ENCODE measurements around the gene ITM2C. TPM values are rescaled to one million over a fixed set of nuclear protein-coding genes. Genes with fewer than 3 reads are reported as not detected.

The ITM2C gene
- total RNA-seq, 4 donors from 2014 or later, result 14.0 to 22.2 (median 19.9) TPM

DNA sequence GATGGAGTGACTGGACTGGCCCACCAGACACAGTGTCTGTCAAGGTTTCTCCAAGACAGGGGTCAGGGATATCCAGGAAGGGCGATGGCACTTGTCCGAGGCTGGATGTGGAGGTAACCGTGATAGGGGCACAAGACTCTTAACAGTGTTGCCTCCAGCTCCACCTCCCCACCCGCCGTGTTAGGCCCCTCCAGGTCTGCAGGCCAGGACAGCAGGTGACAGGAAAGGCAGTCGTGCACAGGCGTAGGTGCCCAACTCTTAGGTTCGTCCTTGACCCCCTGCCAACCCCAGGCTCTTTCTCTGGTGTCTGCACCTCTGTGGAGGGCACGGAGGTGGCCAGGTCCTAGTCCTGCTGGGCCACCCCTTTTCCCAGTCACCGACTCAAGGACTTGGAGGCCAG, 10.1 kb downstream of the ITM2C start:
- TF ChIP-seq, protein P1, sequence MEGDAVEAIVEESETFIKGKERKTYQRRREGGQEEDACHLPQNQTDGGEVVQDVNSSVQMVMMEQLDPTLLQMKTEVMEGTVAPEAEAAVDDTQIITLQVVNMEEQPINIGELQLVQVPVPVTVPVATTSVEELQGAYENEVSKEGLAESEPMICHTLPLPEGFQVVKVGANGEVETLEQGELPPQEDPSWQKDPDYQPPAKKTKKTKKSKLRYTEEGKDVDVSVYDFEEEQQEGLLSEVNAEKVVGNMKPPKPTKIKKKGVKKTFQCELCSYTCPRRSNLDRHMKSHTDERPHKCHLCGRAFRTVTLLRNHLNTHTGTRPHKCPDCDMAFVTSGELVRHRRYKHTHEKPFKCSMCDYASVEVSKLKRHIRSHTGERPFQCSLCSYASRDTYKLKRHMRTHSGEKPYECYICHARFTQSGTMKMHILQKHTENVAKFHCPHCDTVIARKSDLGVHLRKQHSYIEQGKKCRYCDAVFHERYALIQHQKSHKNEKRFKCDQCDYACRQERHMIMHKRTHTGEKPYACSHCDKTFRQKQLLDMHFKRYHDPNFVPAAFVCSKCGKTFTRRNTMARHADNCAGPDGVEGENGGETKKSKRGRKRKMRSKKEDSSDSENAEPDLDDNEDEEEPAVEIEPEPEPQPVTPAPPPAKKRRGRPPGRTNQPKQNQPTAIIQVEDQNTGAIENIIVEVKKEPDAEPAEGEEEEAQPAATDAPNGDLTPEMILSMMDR (IDR thresholded peaks at IDR 0.05; ENCODE audit: low read depth), result no peak

DNA sequence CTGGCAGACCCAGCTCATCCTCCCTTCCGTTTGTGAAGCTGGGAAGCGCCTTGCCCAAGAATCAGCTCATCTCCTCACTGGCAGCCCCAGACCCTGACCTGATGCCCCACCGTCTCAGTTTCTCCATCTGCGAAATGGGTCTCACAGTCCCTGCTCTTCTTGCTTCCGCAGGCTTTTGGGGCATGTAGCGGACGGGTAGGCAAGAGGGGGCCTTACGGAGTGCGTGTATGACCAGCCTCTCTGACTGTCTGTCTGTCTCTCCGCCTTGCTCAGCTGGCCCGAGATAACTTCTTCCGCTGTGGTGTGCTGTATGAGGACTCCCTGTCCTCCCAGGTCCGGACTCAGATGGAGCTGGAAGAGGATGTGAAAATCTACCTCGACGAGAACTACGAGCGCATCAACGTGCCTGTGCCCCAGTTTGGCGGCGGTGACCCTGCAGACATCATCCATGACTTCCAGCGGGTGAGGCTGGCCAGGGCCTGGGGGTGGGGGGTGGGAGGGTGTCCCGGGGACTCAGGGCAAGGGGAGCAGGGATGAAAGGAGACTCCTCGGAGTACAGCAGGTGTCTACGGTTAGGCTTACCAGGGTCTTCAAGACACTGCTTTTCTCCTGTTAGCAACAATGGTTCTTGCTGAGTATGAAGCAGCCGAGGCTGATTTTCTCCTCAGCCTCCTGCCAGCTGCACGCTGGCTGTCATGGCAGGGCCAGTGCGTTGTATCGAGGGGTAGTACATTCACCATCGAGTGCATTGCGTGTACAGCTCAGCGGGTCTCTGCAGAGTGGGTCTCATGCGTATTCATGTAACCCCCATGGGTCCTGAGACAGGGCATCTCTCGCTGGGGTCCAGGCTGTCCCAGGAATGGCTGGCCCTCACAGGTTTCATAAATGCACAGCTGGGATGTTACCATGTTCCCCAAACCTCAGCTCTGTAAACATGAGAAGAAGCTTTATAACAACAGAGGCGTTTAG, 10.9 kb downstream of the ITM2C start:
- TF ChIP-seq, protein P1 (IDR thresholded peaks at IDR 0.05; ENCODE audit: low read depth), result no peak

DNA sequence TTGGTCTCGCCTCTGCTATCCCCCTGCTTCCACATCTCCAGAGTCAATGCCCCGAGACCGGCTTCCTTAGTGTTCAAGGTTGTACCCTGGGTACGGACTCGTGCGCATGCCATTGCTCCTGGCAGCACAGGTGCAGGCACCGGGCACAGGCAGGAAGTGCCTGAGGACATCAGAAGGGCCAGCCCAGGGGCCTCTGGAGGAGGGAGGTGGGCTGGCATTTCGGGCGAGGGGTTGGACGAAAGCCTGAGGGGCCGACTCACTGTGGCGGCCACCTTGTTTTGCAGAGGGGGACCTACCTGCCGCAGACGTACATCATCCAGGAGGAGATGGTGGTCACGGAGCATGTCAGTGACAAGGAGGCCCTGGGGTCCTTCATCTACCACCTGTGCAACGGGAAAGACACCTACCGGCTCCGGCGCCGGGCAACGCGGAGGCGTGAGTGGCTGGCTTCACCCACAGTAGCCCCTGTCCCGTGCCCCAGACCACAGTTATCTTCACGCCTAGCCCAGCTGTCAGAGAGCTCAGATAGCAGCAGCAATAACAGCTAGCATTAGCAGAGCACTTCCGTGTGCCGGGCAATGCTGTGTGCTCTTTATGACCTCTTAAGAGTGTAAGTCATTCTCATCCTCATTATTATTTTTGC, 12.5 kb downstream of the ITM2C start:
- TF ChIP-seq, protein P1 (IDR thresholded peaks at IDR 0.05; ENCODE audit: low read depth), result no peak

DNA sequence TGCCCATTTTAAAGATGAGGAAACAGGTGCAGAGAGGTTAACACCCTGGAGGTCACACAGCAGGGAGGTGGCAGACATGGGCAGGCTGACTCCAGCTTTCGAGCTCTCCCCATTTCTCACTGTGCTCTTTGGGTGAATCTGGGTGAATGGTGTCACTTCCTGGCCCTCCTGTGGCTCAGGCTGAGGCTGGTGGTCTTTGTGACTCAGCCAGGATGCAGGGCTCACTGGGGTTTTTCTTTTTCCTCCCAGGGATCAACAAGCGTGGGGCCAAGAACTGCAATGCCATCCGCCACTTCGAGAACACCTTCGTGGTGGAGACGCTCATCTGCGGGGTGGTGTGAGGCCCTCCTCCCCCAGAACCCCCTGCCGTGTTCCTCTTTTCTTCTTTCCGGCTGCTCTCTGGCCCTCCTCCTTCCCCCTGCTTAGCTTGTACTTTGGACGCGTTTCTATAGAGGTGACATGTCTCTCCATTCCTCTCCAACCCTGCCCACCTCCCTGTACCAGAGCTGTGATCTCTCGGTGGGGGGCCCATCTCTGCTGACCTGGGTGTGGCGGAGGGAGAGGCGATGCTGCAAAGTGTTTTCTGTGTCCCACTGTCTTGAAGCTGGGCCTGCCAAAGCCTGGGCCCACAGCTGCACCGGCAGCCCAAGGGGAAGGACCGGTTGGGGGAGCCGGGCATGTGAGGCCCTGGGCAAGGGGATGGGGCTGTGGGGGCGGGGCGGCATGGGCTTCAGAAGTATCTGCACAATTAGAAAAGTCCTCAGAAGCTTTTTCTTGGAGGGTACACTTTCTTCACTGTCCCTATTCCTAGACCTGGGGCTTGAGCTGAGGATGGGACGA, 13.2 kb downstream of the ITM2C start:
- TF ChIP-seq, protein P1 (IDR thresholded peaks at IDR 0.05; ENCODE audit: low read depth), result no peak

DNA sequence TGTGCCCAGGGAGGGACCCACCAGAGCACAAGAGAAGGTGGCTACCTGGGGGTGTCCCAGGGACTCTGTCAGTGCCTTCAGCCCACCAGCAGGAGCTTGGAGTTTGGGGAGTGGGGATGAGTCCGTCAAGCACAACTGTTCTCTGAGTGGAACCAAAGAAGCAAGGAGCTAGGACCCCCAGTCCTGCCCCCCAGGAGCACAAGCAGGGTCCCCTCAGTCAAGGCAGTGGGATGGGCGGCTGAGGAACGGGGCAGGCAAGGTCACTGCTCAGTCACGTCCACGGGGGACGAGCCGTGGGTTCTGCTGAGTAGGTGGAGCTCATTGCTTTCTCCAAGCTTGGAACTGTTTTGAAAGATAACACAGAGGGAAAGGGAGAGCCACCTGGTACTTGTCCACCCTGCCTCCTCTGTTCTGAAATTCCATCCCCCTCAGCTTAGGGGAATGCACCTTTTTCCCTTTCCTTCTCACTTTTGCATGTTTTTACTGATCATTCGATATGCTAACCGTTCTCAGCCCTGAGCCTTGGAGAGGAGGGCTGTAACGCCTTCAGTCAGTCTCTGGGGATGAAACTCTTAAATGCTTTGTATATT, 14.0 kb downstream of the ITM2C start:
- TF ChIP-seq, protein P1 (IDR thresholded peaks at IDR 0.05; ENCODE audit: low read depth), result no peak

DNA sequence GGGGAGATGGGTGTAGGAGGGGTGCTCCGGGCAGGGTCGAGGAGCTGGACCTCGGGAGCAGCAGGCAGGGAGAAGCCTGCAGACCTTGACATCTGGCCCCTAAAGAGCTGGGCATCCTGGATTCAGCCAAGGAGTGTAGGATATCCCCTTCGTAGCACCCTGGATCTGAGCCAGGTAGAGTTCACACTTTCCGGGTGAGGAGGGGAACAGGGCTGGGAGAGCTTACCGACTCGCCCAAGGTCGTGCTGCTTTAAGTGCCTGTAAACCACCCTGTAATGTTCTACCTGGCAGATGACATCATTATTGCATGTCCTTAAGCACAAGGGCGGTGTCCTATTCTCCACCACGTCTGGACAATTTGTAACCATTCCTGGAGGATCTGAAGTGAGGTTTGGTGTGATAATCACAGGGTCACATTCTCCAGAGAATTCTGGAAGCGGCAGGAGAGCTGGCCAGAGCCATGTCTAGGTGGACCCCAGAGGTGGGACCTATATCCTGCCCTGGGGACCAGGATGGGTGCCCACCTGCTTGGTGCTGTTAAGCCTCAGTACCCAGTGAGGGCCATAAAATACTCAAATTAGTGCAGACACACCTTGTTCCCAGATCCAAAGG, 14.6 kb downstream of the ITM2C start:
- TF ChIP-seq, protein P1 (IDR thresholded peaks at IDR 0.05; ENCODE audit: low read depth), result no peak

Measured in subcutaneous adipose tissue (tissue), 4 donors.